Fibroblast of lung (primary cell): Measurements from ENCODE around the gene XPO6. TPM values are rescaled to one million over a fixed set of nuclear protein-coding genes. Genes with fewer than 3 reads are reported as not detected.

ENCODE experiments used
- DNase-seq, 2 donors: peaks; one replicate each; pipeline versions ENCODE4 v3.0.0 to v3.0.0-alpha.2; 2010; ENCODE audit warnings: low read depth in 2 of 2
- H2AFZ ChIP-seq: 2 replicates; pipeline ENCODE4 v1.5.1; 2012; ENCODE audit warnings: low read length, control low read depth, inconsistent platforms
- H3K27ac ChIP-seq: 2 replicates; pipeline ENCODE4 v1.5.1; 2011; ENCODE audit warnings: low read length, control low read depth; ENCODE audit not compliant: insufficient read depth
- H3K27me3 ChIP-seq: 2 replicates; pipeline ENCODE4 v1.5.1; 2011; ENCODE audit warnings: mild to moderate bottlenecking, low read length; ENCODE audit not compliant: control insufficient read depth, insufficient read depth
- H3K36me3 ChIP-seq: 2 replicates; pipeline ENCODE4 v1.5.1; 2011; ENCODE audit warnings: low read length; ENCODE audit not compliant: control insufficient read depth, insufficient read depth
- H3K4me1 ChIP-seq: 2 replicates; pipeline ENCODE4 v1.5.1; 2011; ENCODE audit warnings: low read length; ENCODE audit not compliant: control insufficient read depth, insufficient read depth; ENCODE audit errors: extremely low read depth
- H3K4me2 ChIP-seq: 2 replicates; pipeline ENCODE4 v1.5.1; 2011; ENCODE audit warnings: low read length, control low read depth; ENCODE audit not compliant: insufficient read depth; ENCODE audit errors: extremely low read depth
- H3K4me3 ChIP-seq, 4 experiments: fragments of 200-600 bp in 1 of 4; sonication (generic) in 1 of 4; replicated peaks in 1 of 4; 2 replicates each; pipeline ENCODE4 v1.5.1; 2011 to 2016; ENCODE audit warnings: low read length in 4 of 4, low read depth in 3 of 4, mild to moderate bottlenecking in 3 of 4, control low read depth in 2 of 4, inconsistent platforms in 1 of 4, mixed read lengths in 1 of 4; ENCODE audit not compliant: insufficient read depth in 1 of 4; ENCODE audit errors: control extremely low read depth in 1 of 4
- H3K79me2 ChIP-seq: 2 replicates; pipeline ENCODE4 v1.5.1; 2012; ENCODE audit warnings: mild to moderate bottlenecking, low read length, inconsistent platforms; ENCODE audit not compliant: control insufficient read depth, insufficient read depth
- H3K9ac ChIP-seq: 2 replicates; pipeline ENCODE4 v1.5.1; 2011; ENCODE audit warnings: mild to moderate bottlenecking, low read length, control low read depth; ENCODE audit not compliant: insufficient read depth
- H3K9me3 ChIP-seq: 2 replicates; pipeline ENCODE4 v1.5.1; 2012; ENCODE audit warnings: low read depth, low read length; ENCODE audit not compliant: control insufficient read depth, insufficient read depth
- H4K20me1 ChIP-seq: 2 replicates; pipeline ENCODE4 v1.5.1; 2011; ENCODE audit warnings: low read length; ENCODE audit not compliant: control insufficient read depth, insufficient read depth; ENCODE audit errors: extremely low read depth
- CTCF ChIP-seq, 2 donors: IDR thresholded peaks in 1 of 2; conservative IDR thresholded peaks in 1 of 2; 1 replicate in 1 of 2; 2 replicates in 1 of 2; pipeline ENCODE4 v1.5.1; 2011 to 2012; ENCODE audit warnings: low read length in 2 of 2, control low read depth in 1 of 2, inconsistent platforms in 1 of 2, low read depth in 1 of 2, mild to moderate bottlenecking in 1 of 2
- EZH2 ChIP-seq: IDR thresholded peaks from 2 replicates; pipeline ENCODE4 v1.5.1; 2012; ENCODE audit warnings: low read length, control low read depth, mild to moderate bottlenecking; ENCODE audit errors: missing control alignments
- polyA plus RNA-seq, 2 donors: library from polyadenylated mRNA; depleted of rRNA in 1 of 2; stranded (reverse) in 1 of 2; unstranded in 1 of 2; fragments of >200 nt; gene quantifications; 2 replicates each; pipeline ENCODE4 v1.2.1, GENCODE V29; 2011 to 2012; ENCODE audit warnings: missing spikeins in 1 of 2
- total RNA-seq: library from RNA; depleted of rRNA; stranded (reverse); fragments of >200 nt; gene quantifications from 2 replicates; pipeline ENCODE4 v1.2.1, GENCODE V29; 2014

Gene XPO6
- total and polyA plus RNA-seq, 2 donors (not counting 1 experiment from before 2014, with no cell fraction given), result 134 to 185 TPM

GRCh38 chr16:28207399-28207798 lies 4.4 kb downstream of the XPO6 start:
- no peaks in the 10 kb centered on the region for H3K9me3 ChIP-seq
- H2AFZ ChIP-seq, result no peak overlapping the region
- H3K79me2 ChIP-seq, result peaks cover 88% of the 10 kb centered on the region
- no peaks in the 10 kb centered on the region for H4K20me1 ChIP-seq
- H3K9ac ChIP-seq, result no peak overlapping the region
- peaks cover 23% of the 10 kb centered on the region for H3K36me3 ChIP-seq
- DNase-seq, result no peak
- peak overlapping the region; percentile 7 for H3K4me2 ChIP-seq
- H3K4me1 ChIP-seq, result peaks cover 5% of the 10 kb centered on the region
- H3K27ac ChIP-seq, result no peak overlapping the region
- no peaks in the 10 kb centered on the region for H3K27me3 ChIP-seq
- H3K4me3 ChIP-seq, result no peak overlapping the region
- no peak for TF ChIP-seq CTCF (conservative IDR thresholded peaks at IDR 0.05 in 1 of 2, IDR thresholded peaks at IDR 0.05 in 1 of 2; ENCODE audit: low read depth in 1 of 2, low read length in 2 of 2)
- TF ChIP-seq EZH2, result no peak

GRCh38 chr16:28205974-28206373 lies 5.8 kb downstream of the XPO6 start:
- H2AFZ ChIP-seq, result no peak overlapping the region
- peaks cover 3% of the 10 kb centered on the region for H3K4me1 ChIP-seq
- no peaks in the 10 kb centered on the region for H3K27me3 ChIP-seq
- no peak overlapping the region for H3K9ac ChIP-seq
- H3K4me3 ChIP-seq, result no peak overlapping the region
- H3K9me3 ChIP-seq, result no peaks in the 10 kb centered on the region
- H3K79me2 ChIP-seq, result peaks cover 96% of the 10 kb centered on the region
- no peak overlapping the region for H3K4me2 ChIP-seq
- no peak overlapping the region for H3K27ac ChIP-seq
- no peak for TF ChIP-seq EZH2
- no peak for TF ChIP-seq CTCF (conservative IDR thresholded peaks at IDR 0.05 in 1 of 2, IDR thresholded peaks at IDR 0.05 in 1 of 2; ENCODE audit: low read depth in 1 of 2, low read length in 2 of 2)
- peaks cover 26% of the 10 kb centered on the region for H3K36me3 ChIP-seq
- no peak for DNase-seq
- H4K20me1 ChIP-seq, result no peaks in the 10 kb centered on the region

GRCh38 chr16:28205117-28205899 lies 6.5 kb downstream of the XPO6 start:
- no peak overlapping the region for H2AFZ ChIP-seq
- no peaks in the 10 kb centered on the region for H3K9me3 ChIP-seq
- no peak overlapping the region for H3K9ac ChIP-seq
- peaks cover 26% of the 10 kb centered on the region for H3K36me3 ChIP-seq
- no peaks in the 10 kb centered on the region for H3K27me3 ChIP-seq
- H3K4me1 ChIP-seq, result peaks cover 3% of the 10 kb centered on the region
- no peak overlapping the region for H3K27ac ChIP-seq
- H3K4me3 ChIP-seq, result no peak overlapping the region
- H3K4me2 ChIP-seq, result no peak overlapping the region
- DNase-seq, result no peak
- TF ChIP-seq EZH2, result no peak
- TF ChIP-seq CTCF (conservative IDR thresholded peaks at IDR 0.05 in 1 of 2, IDR thresholded peaks at IDR 0.05 in 1 of 2; ENCODE audit: low read depth in 1 of 2, low read length in 2 of 2), result no peak
- H4K20me1 ChIP-seq, result no peaks in the 10 kb centered on the region
- H3K79me2 ChIP-seq, result peaks cover 96% of the 10 kb centered on the region
